Measurements from ENCODE around the gene ZNF700. TPM values are rescaled to one million over a fixed set of nuclear protein-coding genes. Genes with fewer than 3 reads are reported as not detected.
"Not testable (repeated sequence)": the region's sequence is repeated elsewhere in the genome, so short reads cannot be mapped to it uniquely, and the experiment has no call there.

The ZNF700 gene
- total and polyA plus RNA-seq, 9 of the 15 experiments (the other 6 are each of a cell fraction or from before 2014, with no cell fraction given), result 10.3 to 24.7 (median 14.1) TPM

DNA sequence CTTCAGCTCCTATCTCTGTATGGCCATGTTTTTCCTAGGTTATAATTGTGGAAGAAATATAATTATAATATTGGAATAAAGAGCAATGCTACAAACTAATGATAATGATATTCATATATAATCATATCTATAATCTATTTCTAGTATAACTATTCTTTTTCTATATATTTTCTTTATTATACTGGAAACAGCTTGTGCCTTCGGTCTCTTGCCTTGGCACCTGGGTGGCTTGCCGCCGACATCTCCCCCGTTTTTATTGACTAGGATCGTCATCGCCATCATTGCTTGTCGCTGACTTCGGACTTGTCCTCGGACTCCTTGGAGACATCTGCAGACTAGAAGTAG is 64.2 kb downstream of the ZNF700 start (continued):
- TF ChIP-seq CTCFL (IDR thresholded peaks at IDR 0.05; ENCODE audit: borderline replicate concordance, insufficient read depth, low read depth, low read length, poor library complexity, severe bottlenecking), result no peak
- TF ChIP-seq CAMTA2 (CRISPR knock-in tag; conservative IDR thresholded peaks at IDR 0.05), result no peak
- TF ChIP-seq EGR1 (conservative IDR thresholded peaks at IDR 0.05), result no peak
- TF ChIP-seq HDAC8 (tag; IDR thresholded peaks at IDR 0.05), result no peak

DNA sequence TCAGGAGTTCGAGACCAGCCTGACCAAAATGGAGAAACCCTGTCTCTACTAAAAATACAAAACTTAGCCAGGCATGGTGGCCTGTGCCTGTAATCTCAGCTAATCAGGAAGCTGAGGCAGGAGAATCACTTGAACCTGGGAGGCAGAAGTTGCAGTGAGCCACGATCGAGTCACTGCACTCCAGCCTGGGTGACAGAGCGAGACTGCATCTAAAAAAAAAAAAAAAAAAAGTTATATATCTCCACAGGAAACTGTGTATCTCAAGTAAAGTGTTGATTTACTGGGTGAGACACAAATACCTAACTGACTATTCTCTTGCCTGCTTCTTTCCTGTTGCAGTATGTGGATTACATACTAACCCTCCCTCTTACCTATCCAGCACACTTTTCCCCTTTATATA is 67.0 kb downstream of the ZNF700 start:
- ChIA-PET CTCF (ENCODE audit: low intra/inter-chr PET ratio) (interaction anchor here (0.6 to 0.8 kb wide), 2 partner anchors 11 to 113 kb away, joined by 3 to 5 read pairs; no protein-coding TSS in a partner anchor), POLR2A (interaction anchor here (1.0 kb wide), 1 partner anchor 10 kb away, joined by 3 read pairs; no protein-coding TSS in a partner anchor)
- intact Hi-C loops (cut with micrococcal nuclease); H3K27me3 ChIP-seq (ENCODE audit: control insufficient read depth in 2 of 2, insufficient read depth in 2 of 2, low read length in 2 of 2); H3K9me1 ChIP-seq (ENCODE audit: control insufficient read depth, insufficient read depth, low read length); H3K79me2 ChIP-seq (ENCODE audit: control insufficient read depth, insufficient read depth, low read length); H3K9ac ChIP-seq (ENCODE audit: insufficient read depth in 1 of 2, low read depth in 2 of 2, low read length in 2 of 2); H3K4me2 ChIP-seq (ENCODE audit: insufficient read depth, low read length); H4K20me1 ChIP-seq (replicated peaks; ENCODE audit: control insufficient read depth, insufficient read depth, low read length); BruUV-seq (replicated peaks); H2AFZ ChIP-seq (ENCODE audit: low read depth, low read length); H3K9me3 ChIP-seq (replicated peaks; ENCODE audit: control insufficient read depth, insufficient read depth, low read depth, low read length); H3K4me1 ChIP-seq (replicated peaks in 1 of 2; ENCODE audit: control insufficient read depth in 2 of 2, insufficient read depth in 2 of 2, low read length in 2 of 2); FAIRE-seq; H3K4me3 ChIP-seq; DNase-seq (ENCODE audit: extremely low read depth in 1 of 4, low spot score in 3 of 4); H3K36me3 ChIP-seq (ENCODE audit: control insufficient read depth, insufficient read depth, low read length); ATAC-seq; H3K27ac ChIP-seq (ENCODE audit: extremely low read depth, low read depth, low read length): not testable (repeated sequence)
- in situ Hi-C loops (cut with MboI), result loop anchor here (5.0 kb wide), 1 partner anchor 105 kb away; the partner anchor contains the start of gene ZNF69
- 22% methylated on average over 4 of the region's 4 CpGs for WGBS (ENCODE audit: insufficient coverage, low coverage, missing lambda C conversion rate)
